HG03575 (cell line): Measurements from ENCODE around the gene NFYA.
A peak's percentile ranks its signal among the peaks of the same experiment; 100 is the strongest.

Experiments used
- ATAC-seq: cut with Tn5 transposase; IDR thresholded peaks from one replicate; pipeline ENCODE4 v1.9.1; 2021; ENCODE audit not compliant: unreplicated experiment, insufficient number of reproducible peaks, low FRiP score; ENCODE audit errors: extremely low read depth

NFYA gene

DNA sequence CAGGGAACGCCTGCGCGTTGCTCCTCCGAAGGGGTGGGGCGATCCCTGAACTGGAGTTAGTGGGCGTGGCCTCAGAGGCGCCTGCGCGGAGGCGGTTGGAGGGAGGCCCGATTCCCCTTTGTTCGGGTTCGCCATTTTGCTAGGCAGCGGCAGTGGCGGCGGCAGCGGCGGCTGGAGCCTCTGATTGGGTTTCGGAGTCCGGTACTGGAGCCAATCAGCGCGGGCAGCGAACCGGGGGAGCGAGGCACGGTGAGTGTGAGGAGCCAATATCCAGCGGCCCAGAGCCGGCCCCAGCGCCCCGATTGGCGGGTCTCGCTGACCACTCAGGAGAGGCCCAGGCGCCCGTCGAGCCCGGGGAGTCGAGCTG, at the start of gene NFYA:
Gene NFYA (plus strand): TSS at position 139 of the 367 bp plus-strand sequence. CDS start 6,116 bp downstream, outside the sequence.
- peak; percentile 22 for ATAC-seq

- no peak for ATAC-seq
Observed at GRCh38 chr6:41023114-41023513, 49.7 kb upstream of the NFYA start.

DNA sequence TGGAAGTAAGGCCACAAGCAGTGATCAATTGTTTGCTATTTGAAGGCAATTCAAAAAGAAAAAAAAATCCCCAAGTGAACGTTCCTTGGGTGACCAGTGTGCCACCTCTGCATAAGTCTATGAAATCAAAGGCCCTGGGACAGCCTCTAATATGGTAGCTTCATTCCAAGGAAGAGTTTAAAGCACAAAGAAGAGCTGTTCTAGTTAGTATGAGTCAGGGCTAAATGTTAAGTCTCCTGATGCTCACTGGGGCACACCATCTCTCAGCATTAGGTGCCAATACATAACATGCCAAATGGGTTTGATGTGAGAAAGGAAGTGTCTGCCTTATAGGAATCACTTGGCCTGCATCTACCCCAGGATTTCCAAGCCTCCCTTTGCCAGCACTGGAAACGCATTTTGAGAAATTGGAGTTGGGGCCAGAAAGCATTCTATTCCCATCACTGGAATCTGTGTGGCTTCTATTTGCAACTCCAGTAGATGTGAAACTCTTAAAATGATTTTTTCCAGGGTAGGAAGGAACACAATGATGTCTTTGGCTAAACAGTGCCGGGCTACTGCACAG, 46.7 kb upstream of the NFYA start:
- no peak for ATAC-seq

GRCh38 chr6:41027241-41027640, 45.5 kb upstream of the NFYA start:
- no peak for ATAC-seq

DNA sequence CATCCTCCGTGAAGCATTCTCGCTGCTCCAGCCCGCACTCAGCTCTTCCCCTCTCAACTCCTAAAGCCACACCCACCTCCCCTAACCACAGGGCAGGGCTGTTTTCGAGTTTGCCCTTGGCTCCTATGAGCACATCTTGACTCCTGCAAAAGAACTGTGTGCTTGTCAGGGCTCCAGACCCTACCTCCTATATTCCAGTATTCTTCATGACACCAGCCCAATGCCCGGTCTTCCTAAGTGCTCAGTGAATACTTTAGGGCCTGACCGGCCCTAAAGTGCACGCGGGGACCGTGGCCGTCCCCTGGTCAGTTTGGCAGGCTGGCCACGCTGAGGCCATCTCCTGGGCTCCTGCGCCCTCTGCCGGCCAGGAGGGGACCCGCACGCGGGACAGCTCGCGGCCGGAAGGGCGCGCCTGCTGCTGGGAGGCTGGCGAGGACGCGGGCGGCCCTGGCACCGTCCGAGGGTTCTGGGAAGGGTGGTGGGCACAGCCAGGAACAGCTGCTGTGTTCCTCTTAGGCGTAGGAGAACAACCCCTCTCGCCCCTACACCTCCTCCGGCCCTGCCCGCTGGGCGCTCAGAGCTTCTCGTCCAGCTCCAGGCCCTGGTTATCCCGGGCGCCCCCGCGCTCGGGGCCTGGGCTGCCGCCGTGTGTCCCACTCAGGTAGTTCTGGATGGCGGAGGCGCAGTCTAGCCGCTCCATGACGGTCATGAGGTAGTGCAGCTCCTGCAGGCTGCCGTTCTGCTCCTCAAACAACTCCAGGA, 44.8 kb upstream of the NFYA start:
- ATAC-seq, result no peak

- ATAC-seq, result no peak
Observed at GRCh38 chr6:41028561-41029412, 44.0 kb upstream of the NFYA start.

- ATAC-seq, result no peak
Observed at GRCh38 chr6:41032830-41033229, 39.9 kb upstream of the NFYA start.

- ATAC-seq, result no peak
Observed at GRCh38 chr6:41033776-41034175, 39.0 kb upstream of the NFYA start.

DNA sequence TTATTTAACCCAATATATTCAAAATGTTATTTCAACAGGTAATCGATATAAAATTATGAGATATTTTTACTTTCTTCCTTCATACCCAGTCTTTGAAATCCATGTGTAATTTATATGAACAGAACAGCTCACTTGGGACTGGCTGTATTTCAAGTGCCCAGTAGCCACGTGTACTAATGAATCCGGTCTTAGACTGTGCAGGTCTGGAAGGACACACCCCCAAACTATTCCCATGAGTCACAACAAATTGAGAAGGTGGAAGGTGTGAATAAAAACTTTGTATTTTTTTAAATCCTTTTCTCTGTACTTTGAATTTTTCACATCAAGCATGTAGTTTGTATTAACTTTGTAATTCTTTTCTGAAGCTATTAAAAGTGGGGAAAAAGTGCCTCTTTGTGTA, 36.6 kb upstream of the NFYA start:
- ATAC-seq, result no peak

DNA sequence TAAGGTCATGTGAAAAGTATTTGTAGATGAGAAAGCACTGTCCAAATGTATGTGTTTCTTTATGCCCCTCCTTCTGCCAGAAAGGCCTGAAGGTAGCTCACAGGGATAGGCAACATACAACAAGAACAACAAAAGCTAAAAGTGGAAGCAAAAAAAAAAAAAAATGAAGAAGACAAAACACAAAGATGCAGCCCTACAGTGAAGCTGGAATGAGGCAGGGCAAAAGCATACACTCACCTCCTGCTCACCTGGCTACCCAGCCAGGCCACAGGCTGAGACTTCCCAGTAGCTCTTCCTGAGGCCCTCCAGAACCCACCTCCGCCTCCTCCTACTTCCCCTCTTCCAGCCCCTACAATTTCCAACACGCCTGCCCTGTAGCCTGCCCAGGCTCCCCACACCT, 36.2 kb upstream of the NFYA start:
- no peak for ATAC-seq

DNA sequence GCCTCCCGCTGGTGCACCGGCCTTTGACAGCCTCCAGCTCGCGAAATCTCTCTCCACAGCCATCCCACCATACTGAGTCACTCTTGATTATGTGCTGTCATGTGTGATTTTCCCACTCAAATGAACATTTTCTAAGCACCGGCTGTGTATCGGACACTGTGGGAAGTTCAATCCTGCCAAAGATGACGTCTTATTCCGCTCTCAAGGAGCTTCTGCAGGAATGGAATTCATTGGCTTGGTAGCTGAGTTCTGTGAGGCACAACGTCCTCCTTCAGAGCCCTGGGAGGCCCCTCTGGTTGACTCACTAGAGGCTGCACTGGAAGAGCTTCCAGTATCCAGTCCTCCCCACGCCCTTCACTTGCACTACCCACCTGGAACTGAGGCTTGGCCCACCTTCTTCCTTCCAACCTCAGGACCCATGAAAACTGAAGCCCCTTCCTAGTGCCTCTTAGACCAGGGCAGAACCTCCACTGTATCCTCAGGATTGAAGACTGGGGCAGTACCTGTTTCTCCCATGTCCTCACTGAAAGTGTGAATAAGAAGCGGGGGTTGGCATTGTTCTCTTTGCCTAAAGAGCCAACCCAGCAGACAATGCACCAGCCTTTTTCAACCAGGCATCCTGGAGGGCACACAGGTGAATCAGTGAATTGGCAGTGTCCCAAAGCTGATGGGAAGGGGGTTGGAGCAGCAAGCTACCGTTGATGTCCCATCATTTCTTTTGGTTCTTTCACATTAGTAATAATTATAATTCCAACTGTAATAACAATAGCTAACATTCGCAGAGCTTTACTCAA, 35.5 kb upstream of the NFYA start:
- no peak for ATAC-seq

DNA sequence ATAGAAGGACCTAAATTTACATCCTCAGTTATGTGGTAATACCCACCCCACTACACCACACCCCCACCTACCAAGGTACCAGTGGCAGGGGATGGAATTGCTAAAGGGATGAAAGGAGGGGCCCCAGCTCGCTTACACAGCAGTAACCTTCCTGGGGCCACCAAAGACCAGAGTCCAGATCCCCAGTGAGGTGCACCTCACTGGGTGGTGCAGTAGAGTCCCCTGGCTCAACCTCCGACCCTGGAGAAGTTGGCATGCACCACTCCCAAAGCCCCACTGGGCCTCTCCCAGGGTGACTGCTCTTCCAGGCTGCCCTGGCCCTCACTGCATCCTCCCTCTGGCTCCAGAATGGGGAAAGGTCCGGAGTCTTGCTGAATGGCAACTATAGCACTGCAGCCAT, 34.6 kb upstream of the NFYA start:
- ATAC-seq, result no peak

- ATAC-seq, result no peak
Observed at GRCh38 chr6:41039060-41039998, 33.4 kb upstream of the NFYA start, which contains the start of gene UNC5CL. TSS of gene UNC5CL (minus strand) at chr6:41039221. CDS start at chr6:41035074, 4,147 bp downstream.

- ATAC-seq, result no peak
Observed at GRCh38 chr6:41040101-41040939, 32.5 kb upstream of the NFYA start.

GRCh38 chr6:41040940-41041536, 31.7 kb upstream of the NFYA start:
- no peak for ATAC-seq

GRCh38 chr6:41042226-41043055, 30.3 kb upstream of the NFYA start, which contains the start of gene TSPO2:
TSS of gene TSPO2 (plus strand) at chr6:41042467. CDS start at chr6:41042986, 519 bp downstream.
- ATAC-seq, result no peak
